Measurements from ENCODE around the gene NRG2.

Gene NRG2

DNA sequence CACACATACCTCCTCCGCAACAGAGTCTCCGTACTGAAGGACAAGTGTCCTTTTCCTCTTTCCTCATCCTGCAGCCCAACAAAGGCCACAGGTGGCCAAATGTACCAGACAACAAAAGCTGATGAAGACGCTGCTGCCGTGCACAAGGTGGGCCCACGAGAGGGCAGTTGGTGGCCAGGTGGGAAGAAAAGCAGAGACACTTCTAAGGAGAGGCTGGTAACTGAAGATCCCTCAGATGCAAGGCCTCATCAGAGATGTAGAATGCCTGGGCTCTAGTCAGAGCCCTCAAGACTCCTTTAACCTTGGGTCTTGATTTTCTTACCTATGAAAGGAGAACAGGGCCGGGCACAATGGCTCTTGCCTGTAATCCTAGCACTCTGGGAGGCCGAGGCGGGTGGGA lies 75.7 kb downstream of the NRG2 start:
- DNase-seq (ENCODE audit: low read depth) = no peak

DNA sequence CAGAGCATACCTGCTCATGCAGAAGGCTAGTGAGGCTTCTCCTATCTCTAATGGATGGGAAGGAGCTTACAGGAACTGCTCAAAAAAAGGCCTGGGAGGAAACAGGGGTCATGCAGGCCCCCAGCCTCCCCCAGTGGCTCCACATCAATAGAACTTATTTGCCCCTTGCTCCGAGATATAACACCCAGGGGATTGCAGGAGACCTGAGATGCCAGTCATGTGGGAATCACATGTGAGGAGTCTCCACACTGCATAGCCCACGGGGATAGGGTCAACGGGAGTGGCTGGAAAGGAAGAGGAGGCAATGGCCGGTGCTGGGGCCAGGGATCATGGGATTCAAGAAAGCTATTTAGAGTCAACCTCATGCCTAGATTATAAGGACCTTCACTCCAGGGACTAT lies 76.2 kb downstream of the NRG2 start:
- no peak for DNase-seq (ENCODE audit: low read depth)

DNA sequence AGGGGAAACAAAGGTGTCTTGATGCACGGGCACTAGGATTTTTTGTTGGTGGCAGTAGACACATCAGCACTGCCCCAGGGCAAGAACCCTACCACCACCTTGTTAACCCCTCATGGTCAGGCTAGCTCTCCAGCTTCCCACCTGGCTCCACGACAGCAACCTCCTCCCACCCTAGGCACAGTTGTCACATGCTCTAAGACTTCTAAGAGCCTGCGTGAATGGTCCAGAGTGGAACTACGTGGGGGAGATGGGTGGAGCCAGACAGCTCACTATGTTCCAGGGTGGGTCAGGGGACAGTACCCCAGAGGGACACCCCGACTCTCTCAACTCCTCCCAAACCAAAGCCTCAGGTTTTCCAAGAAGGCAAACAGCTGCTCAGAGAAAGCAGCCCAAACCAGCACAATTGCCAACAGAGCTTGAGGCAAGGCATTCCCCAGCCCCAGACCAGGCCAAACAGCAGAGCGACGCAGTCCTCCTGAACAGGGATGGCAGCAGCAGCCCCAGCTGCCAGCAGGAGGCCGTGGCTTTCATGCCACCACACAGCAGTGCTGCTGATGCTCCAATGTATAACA lies 78.0 kb downstream of the NRG2 start:
- DNase-seq (ENCODE audit: low read depth) = no peak

DNA sequence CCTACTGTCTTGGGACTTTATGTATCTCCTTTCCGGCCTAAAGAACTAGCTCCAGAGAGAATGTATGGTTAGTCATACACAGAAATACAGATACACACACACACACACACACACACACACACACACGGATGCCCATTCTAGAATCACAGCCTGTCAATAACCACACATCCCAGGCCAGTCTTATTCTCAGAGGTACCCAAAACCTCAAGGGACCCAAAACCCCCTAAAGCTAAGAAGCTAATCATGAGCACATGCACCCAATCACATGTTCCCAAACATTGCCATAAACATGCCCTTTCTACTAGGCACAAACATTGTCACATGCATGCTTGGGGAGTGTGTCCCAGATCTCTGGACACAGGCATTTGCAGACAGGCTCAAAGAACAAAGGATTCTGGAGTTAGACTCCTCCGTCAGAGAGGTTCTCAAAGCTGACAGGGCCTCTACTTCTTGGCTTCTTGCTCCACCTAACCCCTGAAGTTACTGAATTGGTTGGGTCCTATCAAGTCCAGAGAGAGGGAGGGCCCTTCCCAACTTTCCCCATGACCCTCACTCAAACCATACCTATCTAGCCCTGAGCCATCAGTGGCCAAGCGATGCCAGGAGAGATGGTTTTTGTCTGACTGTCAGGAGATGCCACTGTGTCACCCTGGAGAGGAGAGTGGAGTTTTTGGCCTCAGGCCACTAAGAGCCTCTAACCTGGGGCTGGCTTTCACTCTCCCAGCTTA lies 78.7 kb downstream of the NRG2 start:
- no peak for DNase-seq (ENCODE audit: low read depth)

DNA sequence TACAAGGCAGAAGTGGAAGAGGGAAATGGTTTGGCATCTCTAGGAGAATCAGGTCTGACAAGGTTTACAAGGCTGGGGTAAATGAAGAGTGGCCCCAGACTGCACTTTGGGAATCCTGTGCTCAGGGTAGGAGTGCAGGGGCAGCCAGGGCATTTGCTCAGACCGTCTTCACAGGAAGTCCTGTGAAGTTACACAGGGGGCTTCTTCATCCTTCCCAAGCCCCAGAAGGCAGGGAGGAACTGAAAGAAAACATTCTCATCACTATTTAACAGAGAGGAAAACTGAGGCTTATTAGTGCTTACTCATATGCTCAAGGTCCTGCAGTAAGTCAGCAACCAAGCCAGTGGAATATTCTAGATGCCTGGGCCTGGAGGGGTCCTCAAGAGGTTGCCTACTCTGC lies 80.7 kb downstream of the NRG2 start:
- no peak for DNase-seq (ENCODE audit: low read depth)

DNA sequence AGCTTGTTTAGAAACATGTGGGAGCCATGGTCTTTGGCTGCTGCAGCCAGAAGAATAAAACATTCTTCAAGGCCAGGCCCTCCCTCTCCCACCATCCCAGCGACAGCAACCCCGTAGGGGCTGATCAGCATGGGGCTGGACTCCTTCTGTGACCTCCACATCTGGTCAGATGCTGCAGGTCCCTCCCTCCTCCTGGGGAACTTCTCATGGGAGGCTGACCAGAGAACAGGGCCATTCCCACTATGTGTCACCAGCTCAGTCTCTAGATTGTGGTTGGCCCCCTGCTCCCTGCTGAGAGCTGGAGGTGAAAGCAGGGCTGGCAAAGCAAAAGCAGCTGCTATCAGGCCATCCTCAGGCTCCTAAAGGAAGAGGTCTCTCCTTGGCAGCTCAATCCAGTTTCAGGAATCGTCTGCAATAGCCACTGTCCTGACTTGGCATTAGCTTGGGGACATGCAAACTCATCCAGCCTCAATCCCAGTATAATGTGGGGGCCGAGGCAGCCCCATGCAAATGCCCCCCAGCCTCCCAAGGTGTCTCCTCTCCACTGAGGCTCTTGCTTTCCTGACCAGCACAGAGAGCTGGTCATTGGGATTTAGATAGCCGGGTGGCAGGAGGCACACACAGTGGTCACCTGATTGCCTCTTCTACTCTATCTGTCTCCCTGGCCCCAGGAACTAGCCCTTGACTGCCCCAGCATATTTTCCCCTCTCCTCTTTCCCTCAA lies 81.5 kb downstream of the NRG2 start:
- no peak for DNase-seq (ENCODE audit: low read depth)

DNA sequence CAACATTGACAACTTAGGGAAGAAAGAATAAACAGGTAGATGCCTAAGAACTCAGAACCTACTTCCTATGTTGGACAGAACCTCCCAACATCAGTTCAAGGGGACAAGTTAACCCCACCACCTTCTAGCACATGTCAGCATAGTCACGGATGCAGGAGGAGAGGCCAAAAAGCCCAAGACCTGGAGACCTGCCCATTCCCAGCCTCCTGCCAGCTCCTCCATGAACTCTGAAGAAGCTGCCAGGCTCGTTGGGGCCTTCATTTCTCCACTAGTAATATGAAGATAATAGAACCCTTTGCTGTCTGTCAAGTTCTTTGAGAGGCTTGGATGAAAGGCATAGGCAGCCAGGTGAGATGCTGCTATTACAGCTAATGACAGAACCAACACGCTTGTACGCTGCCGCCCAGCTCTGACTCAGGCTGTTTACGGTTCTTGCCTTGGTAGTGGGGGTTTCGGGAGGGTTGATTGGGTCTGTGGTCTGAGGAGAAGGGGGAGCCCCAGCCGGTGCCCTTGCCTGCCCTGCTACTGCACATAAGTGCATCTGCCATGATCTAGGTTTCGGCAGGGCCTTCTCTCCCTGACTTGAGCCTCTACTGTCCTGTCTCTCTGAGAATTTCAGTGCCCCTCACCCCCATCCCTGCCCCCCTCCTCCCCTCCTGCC lies 82.2 kb downstream of the NRG2 start:
- DNase-seq (ENCODE audit: low read depth) = no peak

DNA sequence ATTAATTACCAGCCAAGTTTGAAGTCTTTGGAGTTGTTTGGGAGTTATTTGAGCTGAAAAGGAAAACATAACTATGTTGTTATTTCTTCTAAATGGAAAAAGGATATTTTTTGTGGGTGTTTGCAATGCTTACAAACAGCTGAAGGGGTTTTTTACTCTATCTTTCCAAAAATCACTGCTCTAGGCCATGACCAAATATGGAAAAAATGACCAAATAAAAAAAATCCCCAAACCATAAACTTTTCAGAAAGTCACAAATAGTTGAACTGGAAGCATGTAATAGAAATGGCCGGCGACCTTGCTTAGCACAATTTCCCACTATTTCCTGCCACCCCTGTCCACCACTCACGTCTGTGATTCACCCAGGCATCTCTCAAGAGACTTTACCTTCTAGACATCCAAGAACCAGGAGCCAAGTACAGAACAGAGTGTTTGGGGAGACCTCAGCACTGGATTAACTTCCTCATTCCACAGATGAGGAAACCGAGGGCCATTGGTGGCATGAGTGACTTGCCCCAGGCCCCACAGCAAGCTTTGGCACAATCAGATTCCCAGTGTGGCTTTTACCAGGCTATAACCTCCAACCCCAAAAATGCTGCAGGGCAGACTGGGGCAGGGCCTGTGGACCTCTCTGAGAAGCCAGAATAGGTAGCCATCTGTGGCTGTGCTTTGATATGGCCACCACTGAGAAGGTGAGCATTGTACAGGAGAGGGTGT lies 84.5 kb downstream of the NRG2 start:
- DNase-seq (ENCODE audit: low read depth) = no peak

DNA sequence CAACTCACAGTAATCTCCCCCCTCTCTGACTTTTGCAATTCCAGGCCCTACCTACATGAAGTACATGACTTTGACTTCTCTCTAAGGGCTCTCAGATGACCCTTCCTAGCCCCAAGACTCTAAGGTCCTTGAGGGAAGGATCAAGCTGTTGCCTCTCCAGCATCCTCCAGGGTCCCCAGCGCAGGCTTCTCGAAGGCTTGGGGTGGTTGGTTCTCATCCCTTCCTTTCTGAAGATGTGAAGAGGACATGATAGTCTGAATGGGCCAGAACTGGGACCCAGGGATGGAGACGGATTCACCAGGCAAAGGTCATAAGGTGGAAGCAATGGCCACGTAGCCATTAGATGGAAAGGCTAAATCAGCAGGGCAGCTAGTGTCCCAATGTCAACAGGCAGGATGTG lies 86.8 kb downstream of the NRG2 start:
- no peak for DNase-seq (ENCODE audit: low read depth)

DNA sequence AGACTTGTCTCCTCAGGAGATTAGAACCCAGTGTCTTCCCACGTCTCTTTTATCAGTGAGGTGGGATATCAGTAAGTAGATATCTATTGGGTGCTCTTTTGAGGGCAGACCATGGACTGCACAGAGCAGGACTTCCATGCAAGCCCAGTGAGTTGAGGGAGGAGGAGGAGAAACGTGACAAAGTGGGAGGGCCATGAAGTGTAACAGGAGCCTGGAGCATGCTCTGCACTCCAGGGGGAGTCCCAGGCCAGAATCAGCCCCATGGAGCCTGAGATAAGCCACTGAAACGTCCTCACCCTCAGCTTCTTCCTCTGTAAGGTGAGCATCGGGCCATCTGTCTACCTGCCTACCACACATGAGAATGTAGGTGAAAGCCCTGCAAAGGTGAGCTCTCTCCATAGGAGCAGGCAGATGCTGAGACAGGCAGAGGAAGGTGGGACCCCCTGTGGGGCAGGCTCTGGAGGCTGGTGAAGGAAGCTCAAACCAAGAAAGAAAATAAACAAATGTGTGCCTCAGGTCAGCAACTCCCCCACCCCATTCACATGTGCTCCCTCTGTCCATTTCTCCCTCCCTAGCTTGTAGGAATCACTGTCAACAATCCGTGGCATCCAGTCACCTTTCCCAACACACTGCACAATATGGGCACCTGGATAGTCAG lies 87.4 kb downstream of the NRG2 start:
- no peak for DNase-seq (ENCODE audit: low read depth)

DNA sequence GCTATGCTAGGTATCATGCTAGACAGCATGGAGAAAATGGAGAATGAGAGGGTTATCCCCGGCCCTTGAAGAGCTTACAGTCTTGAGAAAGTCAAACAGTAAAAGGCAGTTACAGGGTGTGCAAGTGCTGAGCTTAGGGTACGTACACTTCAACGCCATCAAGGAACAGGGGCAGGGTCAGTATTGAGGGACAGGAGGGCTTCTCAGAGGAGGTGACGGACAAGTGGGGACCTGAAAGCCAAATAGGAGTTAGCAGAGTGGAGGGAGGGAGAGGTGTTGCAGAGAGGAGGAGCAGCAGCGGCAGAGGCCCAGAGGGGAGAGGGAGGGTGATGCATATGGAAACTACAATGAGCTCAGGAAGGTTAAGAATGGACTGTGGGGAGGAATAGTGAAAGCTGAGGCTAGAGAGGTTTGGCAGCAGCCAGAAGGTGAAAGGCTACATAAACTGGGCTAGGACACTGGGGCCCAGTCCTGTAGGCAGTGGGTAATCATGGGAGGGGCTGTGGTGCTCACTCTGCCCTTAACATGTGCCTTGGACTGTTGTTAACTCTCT lies 88.0 kb downstream of the NRG2 start:
- no peak for DNase-seq (ENCODE audit: low read depth)

DNA sequence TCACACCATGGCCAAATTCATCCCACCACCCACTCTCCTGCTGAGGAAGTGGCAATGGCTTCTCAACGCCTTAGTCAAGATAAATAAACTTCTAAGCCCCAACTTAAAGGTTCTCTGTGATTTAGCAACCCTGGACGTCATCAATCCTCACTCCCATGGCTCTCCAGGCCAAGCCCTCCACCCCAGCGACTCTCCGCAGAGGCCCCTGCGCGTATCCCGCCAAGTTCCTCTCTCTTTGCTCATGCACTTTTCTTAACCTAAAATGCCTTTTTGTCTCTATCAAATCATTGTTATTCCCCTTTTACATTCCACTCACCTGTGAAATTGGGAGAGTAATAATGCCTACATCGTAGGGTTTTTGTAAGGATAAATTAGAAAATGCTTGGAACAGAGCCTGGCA lies 88.6 kb downstream of the NRG2 start:
- DNase-seq (ENCODE audit: low read depth) = no peak

DNA sequence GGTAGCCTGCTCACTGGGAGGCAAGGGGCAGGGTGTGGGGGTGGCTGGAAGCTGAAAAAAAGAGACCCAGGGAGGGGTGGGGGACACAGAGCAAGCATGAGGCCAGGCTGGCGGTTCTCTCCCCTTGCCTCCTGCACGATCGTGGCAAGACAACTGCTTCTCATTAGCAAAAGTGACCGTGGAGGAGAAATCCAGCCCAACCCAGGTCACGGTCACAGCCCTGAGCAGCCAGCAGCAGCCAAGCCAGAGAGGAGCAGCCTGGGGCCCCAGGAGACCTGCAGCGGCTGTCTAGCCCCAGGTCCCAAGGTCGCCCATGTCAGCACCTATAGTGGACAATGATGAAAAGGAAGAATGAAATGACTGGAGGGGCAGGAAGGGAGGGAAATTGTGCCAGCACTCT lies 89.1 kb downstream of the NRG2 start:
- DNase-seq (ENCODE audit: low read depth) = no peak

DNA sequence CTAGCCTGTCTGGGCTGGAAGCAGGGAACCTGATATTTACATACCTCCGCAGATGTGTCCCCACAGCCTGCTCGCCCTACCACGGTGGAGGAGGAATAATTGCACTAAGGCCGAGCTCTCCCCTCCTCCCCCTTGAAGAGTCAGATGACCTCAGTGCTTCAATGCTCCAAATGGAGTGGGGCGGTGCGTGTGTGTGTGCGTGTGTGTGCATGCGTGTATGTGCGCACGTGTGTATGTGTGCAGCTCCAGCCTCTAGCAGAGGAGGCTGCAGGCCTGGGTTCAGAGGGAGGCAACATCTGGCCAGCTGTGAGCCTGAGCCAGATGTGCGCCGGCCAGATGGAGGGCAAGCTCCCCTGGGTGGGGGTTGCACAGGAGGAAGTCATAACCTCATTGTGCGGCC lies 90.5 kb downstream of the NRG2 start:
- no peak for DNase-seq (ENCODE audit: low read depth)

DNA sequence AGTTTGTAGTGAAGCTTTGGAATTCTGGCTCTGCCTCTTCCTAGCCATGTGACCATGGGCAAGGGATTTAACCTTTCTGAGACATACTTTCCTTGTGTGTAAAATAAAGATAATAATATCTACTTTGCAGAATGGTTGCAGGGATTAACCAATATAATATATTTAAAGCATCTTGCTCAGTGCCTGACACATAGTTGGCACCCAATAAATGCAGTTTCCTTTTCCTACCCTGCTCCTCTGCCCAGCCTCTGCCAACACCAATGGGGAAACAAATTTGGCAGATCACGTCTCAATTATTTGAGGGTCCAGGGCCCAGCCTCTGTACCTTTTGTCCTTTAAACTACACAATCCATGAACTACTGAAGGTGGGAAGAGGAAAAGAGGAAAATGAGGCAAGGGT lies 91.1 kb downstream of the NRG2 start:
- DNase-seq (ENCODE audit: low read depth) = no peak

DNA sequence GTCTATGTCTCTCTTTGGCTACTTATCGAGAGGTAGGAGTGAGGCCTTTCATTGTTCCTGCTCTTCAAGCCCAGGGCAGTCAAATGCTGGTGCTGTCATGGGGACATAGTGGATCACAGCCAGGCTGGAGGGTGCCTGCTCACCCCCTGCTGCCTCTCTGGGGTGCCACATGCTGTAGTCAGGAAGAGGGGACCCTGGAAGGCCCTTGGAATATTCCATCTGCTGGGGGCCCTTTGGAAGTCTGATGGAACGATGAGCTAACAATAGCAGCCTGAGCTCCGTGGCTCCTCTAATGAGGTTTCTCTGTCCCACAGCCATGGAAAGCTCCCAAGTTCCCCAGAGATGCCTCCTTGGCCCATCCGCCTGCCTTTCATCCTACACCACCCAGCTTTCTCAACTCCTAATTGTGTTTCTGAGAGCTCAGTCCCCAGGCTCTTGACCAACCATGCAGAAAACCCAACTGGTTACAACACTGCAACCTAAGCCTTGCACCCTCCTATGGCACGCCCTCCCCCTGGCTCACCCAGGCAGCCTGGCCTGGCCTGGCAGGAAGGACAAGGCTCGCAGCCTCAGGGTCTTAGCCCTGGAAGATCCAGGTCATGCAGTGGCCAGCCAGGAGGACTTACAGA lies 91.7 kb downstream of the NRG2 start:
- DNase-seq (ENCODE audit: low read depth) = no peak

DNA sequence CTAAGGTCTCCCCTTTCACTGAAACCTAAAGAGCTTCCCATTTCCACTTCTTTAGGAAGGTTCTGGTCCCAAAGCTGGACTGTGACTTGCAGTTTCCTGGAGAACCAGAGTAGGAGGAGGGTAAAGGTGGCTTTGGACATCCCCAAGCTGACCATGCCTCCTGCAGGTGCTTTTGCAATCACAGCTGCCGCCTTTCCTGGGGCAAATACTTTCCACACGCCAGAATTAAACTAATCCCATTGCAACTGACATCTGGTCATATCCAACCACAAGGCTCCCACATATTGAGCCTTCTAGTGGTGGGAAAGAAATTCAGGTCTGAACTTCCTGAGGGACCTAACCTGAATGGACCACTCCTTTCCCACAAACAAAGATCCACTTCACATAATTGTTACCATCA lies 92.7 kb downstream of the NRG2 start:
- no peak for DNase-seq (ENCODE audit: low read depth)

DNA sequence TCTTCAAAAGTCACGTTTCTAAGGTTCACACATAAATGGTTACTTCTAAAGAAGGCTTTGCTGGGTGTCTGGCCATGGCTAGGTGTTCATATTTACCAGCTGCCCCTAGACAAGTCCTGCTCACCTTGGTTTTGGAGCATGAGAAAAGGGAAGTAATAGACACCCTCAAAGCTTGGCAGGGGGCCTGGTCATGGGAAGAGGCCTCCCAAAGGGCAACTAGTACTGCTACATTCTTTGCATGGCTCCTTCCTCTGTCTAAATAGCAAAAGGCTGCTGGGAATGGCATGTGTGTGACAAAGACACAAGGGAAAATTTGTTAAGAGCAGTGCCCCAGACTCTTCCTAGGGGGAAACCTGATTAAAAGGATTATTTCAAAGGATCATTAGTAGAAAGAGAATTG lies 93.4 kb downstream of the NRG2 start:
- no peak for DNase-seq (ENCODE audit: low read depth)

DNA sequence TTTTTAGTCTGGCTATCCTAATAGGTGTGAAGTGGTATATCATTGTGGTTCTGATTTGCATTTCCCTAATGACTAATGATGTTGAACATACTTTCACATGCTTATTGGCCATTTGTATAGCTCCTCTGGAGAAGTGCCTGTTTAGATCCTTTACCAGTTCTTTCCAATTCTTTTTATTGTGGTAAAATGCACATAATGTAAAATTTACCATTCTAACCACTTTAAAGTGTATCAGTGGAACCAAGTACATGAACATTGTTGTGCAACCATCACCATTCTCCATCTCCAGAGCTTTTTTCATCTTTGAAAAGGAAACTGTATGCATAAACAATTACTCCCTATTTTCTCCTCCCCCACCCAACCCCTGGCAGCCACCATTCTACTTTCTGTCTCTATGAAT lies 95.4 kb downstream of the NRG2 start:
- DNase-seq (ENCODE audit: low read depth) = no peak

DNA sequence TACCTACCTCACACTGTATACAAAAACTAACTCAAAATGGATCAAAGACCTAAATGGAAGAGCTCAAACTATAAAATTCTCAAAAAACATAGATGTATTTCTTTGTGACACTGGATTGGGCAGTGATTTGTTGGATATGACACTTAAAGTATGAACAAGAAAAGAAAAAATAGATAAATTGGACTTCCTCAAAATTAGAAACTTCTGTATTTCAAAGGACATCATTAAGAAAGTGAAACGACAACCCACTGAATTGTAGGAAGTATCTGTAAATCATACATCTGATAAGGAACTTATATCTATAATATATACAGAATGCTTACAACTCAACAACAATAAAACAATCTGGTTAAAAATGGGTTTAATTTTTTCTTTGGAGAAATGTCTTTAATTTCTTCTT lies 96.7 kb downstream of the NRG2 start:
- no peak for DNase-seq (ENCODE audit: low read depth)

DNA sequence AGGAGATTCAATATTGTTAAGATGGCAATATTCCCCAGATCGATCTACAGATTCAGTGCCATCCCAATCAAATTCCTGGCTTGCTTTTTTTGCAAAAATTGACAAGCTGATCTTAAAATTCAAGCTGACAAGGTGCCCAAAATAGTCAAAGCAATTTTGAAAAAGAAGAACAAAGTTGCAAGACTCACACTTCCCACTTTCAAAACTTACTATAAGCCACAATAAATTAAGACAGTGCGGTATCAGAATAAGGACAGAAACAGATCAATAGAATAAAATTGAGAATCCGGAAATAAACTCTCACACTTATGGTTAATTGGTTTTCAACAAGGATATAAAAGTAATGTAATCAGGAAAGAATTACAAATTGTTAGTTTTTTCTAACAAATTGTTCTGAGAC lies 97.1 kb downstream of the NRG2 start:
- DNase-seq (ENCODE audit: low read depth) = no peak

All from stimulated activated CD4-positive, alpha-beta T cell treated with anti-CD3 and anti-CD28 coated beads, Interleukin-2, amount 100 ng/mL, for 4 hours (primary cell).